Caki2 (cell line): ENCODE measurements around the gene NR2E3. TPM values are rescaled to one million over a fixed set of nuclear protein-coding genes. Genes with fewer than 3 reads are reported as not detected.

ENCODE experiments used
- DNase-seq: peaks from one replicate; pipeline ENCODE4 v3.0.0-alpha.2; 2015; ENCODE audit warnings: low read depth
- in situ Hi-C: cut with HindIII; loops from 2 replicates; pipeline ENCODE4 v1.10.0; 2016; ENCODE audit warnings: low sequenced_read_pairs, low pct_unique_long_range_greater_than_20kb, mixed read lengths
- total RNA-seq: library from RNA; depleted of rRNA; stranded (reverse); fragments of >200 nt; shearing (Covaris generic); gene quantifications from 2 replicates; pipeline ENCODE4 v1.2.3, GENCODE V29; 2014; ENCODE audit warnings: low replicate concordance

The NR2E3 gene
- total RNA-seq, 1 experiment from 2014 or later: not detected

DNA sequence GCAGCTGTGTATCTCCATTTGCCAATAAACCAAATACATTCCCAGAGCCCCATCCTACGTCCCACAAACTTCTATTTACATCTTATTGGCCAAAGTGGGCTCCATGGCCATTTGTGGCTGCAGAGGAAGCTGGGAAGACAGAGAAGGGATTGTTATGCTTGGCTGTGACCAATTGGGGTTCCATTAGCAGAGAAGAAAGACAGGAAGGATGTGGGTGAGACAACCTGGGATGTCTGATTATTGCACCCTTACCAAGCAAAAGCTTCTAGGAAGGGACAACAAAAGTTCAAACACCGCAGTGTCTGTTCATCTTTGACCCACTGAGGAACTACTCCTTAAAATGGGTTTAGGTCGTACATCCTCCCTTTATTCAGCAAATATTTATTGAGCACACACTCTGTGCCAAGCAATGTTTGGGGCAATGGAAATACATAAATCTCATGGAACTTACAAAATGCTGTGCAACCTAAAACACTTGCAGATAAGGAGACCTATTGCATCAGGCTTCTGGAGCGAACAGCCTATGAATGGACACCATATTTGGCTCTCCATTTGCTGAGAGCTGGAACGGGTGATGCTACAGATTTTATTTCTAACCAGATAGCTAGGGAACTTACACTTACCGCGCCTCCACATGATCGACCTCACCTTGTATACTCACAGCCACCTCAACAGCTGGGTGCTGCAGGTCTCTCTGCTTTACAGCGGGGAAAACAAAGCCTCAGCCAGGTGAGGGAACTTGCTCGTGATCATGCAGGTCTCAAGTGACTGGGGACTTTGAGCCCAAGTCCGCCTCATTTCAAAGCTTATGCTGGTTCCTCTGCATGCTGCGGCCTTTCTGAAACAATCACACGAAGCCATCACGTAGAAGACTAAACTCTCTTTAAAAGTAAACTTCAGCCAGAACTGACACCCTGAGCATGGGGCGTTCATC, 21.4 kb upstream of the NR2E3 start:
- no peak for DNase-seq
- in situ Hi-C loops: no loop called here

DNA sequence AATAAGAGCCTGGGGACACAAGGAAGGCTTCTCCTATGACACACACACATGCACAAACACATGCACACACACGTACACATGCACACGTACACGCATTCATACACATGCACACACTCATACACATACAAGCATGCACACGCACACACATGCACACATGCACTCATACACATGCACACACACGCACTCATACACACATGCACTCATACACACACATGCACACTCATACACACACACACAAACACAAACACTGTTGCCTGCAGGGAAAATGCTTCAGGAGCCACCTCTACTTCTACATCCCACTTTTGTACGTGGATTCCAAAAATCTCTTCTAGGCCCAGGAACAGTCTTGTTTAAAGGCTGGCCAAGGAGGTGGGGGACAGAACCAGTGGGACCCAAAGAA, 20.7 kb upstream of the NR2E3 start:
- no peak for DNase-seq
- in situ Hi-C loops: no loop called here

DNA sequence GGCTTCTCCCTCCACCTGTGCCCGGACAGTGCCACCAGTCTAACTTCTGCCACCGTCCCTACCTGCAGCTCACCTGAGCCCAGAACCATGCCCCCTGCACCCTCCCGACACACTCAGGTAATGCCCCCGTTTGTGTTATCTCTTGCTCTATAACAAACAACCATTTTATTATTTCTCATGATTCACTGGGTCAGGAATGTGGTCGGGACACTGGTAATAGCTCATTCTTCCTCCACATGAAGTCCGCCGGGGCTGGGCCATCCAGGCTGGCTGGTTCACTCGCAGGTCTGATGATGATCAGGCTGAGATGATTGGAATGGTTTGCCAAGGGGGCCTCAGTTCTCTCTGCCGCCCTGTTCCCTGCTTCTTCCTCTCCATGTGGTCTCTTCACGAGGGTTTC, 20.3 kb upstream of the NR2E3 start:
- DNase-seq: peak; percentile 70
- in situ Hi-C loops: no loop called here

DNA sequence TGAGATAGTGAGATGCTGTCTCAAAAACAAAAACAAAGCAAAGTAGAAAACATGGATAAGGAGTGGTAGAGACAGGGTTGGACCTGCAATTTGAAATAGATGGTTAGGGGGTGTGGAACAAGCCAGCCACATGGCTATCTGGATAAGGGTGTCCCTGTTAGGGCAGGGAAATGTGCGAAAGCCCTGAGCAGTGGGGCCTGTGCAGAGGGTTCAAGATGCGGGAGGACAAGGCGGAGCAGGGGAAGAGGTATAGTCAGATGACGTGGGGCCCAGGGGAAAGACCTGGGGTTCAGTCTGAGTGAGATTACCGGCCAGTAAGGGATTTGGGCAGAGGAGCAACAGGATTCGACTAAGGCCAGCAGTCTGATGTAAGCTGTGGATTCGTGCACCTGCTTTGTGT, 18.4 kb upstream of the NR2E3 start:
- no peak for DNase-seq
- in situ Hi-C loops: no loop called here

DNA sequence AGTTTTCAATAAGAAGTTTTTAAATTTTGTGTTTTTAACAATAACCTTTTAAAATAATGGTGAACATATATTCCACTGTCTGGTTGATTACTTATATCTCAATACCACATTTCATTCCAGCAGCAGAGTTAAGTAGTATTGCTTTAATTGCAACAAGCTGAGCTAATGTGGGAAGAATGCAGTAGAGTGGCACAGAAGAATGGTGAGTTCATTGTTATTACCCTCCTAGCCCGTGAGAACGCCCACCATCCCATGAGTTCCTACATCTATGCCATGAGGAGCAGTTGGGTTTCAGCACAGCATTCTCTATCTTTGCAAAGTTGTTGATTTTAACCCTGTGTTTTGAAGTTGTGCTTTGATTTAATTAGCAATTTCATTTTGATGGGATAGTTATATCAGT, 17.8 kb upstream of the NR2E3 start:
- in situ Hi-C loops: no loop called here
- peak; percentile 40 for DNase-seq

DNA sequence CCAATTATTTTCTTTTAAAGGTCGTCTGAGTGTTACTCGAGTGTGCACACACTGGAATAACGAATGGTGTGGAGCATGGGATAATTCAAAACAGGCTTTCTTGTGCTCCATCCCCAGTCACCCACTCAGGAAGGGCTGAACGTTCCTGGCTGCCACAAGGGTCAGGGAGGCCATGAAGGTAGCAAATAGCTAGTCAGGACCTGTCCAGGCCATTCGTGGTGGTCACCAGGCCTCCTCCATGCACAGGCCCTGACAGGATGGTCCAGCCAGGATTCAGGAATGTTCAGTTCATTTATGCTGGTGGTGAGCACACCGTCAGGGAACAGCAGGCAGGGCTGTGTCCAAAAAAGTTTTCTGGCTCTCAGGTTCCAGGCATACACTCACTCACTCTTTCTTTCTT, 11.7 kb upstream of the NR2E3 start:
- DNase-seq: no peak

DNA sequence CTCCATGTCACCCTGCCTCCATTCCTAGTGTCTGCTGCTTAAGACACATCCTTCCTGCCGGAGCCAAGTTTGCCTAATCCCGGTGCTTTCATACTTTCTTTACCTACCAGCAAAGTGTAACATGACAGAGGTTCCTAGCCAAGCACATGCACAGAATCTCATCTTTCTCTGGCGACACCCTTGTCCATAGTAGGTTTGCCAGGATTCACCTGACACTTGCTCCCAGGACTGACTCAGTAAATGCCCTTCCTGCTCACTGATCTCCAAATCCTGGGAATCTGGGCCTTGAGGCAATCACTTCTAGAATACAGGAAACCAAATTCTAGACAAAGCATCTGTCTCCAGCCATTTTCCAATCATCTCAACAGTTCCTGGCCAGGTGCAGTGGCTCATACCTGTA, 10.2 kb upstream of the NR2E3 start:
- DNase-seq: peak; percentile 74
- in situ Hi-C loops: no loop called here

More for the DNA sequence above, 11.7 kb upstream of the NR2E3 start:
- in situ Hi-C loops: no loop called here

DNA sequence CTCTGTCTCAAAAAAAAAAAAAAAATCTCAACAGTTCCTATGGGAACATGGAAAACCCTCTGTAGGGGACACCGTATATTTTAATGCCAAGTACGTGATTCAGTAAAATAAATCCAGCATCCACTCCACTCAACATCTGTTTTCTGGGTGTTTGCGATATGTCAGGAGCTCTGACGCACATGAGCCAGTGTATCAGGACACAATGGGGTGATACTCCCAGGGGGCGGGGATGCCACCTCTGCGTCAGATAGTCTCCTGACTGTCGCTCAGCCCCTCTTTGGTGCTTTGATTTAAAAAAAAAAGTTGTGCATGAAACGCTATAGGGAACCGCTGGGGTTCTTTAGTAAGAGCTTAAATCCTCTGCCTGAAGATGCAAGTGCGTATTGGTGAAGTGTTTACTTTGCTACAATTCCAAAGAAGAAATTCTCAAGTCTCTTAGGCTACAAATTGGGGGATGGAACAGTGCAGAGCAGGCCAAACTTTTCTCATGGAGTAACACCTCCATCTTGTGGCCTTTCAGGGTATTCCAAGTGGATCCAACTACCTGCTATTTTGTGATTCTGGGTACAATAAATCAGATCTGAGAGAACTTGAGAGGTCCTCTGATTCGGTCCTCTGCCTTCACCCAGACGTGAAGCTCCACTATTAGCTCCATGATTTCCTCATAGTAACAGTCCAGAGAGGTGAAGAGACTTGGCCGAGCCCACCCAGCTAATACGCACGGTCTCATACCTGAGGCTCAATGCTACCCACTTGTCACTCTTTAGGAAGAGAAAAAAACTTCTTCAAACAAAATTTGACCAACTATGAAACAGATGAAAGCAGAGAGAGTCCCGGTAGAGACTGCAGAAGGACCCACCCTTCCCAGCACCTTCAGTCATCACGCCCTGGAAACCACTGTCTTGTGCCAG, 9.3 kb upstream of the NR2E3 start:
- in situ Hi-C loops: no loop called here
- DNase-seq: peak; percentile 76

DNA sequence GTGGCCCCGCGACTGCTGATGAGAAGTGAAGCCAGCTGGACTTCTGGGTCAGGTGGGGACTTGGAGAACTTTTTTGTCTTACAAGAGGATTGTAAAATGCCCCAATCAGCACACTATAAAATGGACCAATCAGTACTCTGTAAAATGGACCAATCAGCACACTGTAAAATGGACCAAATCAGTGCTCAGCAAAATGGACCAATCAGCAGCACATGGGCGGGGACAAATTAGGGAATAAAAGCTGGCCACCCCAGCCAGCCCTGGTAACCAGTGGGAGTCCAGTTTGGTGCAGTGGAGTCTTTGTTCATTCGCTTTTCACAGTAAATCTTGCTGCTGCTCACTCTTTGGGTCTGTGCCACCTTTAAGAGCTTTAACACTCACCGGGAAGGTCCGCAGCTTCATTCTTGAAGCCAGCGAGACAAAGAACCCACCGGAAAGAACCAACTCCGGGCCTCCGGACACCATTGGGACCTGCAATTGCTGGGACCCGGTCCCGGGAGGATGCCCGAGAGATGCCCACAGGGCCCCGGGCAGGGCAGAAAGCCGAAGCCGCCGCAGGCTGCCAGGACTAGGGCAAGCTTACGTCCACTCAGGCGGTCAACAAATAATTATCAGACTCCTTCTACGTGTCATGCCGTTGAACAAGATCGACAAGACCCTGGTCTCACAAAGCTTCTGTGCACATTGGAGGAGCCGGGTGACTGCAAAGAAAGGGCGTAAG, 8.3 kb upstream of the NR2E3 start:
- in situ Hi-C loops: no loop called here
- DNase-seq: no peak

DNA sequence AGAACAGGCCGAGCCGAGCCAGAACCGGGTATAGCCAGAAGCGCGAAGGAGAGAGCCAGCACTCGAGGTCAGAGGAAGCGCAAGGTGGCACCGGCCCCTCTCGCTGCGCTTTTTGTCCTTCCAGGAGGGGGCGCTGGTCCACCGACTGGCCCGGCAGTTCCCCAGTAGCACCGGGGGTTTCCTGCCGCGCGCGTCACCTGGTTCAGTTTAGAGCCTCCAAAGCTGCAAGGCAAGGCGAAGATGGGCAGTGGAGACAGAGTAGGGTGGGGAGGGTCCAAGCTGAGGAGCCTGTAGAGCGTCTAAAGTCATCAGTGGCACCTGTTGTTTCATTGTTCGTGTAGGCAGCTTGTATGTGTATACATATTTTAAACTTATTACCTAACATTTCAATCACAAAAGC, 7.6 kb upstream of the NR2E3 start:
- in situ Hi-C loops: no loop called here
- no peak for DNase-seq

DNA sequence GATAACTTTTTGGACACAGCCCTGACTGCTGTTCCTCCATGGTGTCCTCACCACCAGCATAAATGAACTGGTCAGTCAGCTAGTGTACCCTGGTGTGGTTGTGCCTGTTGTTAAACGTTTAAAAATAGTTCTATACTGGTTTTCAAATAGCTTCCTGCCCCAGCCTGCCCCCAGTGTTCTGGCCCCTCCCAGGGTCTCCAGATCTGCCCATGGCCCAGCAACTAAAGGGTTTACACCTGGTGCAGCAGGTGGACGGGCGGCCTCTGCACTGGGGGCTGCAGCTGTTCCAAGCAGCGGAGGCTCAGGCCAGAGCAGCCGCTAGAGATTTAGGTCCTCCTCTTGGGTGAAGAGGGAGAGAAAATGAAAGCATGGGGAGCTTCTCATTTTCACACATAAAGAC, 6.1 kb upstream of the NR2E3 start:
- DNase-seq: no peak
- in situ Hi-C loops: no loop called here

DNA sequence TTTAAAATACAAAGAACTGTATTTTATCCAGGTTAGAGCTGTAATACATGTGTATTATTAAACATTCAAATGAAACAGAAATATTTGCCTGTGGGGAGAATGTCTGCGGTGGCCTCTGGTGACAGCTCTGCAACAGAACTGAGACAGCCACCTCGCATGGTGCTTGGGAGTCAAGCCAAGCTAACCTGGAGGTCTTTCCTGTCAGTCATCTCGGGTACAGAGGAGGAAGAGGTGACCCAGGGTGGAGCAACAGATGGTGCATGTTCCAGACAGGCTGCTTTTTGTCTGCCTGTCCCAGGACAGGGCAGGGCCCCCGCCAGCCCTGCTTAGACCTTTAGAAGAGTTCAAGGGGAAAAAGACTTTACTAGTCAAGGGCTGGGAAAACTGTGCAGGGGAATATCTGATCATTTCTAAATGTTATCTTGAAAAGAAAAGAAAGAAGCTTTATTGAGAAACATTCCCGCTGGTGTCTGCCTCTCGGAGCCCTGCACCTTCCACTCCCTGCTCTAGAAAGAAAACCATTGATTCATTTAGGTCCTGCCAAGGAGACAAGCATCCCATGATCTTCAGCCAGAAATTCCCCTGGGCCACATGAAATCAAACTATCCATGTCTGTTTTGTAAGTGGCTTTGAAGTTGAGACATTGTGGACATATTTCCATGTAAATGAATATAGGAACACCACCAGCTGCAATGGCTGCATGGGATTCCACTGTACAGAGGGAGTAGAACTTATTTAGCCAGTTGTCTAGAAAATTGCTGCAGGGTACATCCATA, 5.5 kb upstream of the NR2E3 start:
- in situ Hi-C loops: no loop called here
- DNase-seq: no peak

DNA sequence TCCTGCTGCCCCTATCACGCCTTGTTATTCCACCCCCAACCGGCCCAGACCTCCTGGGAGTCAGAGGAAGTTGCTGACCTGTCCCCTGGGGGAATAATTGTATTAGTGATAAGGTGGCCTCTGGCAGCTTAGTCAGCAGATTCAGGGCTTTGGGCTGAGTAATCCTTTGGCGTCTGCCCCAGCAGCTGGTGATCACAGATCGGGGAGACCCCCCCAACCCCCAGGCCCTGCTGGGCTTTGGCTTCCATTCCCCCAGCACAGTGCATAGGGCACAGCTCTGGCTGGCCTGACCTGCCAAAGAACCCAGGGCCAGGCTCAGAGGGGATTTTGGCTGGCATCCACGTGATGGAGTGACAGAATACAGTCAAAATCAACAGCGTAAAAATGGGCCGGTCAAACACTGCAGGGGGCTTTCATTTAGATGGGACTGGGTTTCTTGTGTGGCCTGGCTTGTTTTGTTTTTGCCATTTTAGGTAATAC, 3.9 kb upstream of the NR2E3 start:
- in situ Hi-C loops: no loop called here
- DNase-seq: peak; percentile 14

DNA sequence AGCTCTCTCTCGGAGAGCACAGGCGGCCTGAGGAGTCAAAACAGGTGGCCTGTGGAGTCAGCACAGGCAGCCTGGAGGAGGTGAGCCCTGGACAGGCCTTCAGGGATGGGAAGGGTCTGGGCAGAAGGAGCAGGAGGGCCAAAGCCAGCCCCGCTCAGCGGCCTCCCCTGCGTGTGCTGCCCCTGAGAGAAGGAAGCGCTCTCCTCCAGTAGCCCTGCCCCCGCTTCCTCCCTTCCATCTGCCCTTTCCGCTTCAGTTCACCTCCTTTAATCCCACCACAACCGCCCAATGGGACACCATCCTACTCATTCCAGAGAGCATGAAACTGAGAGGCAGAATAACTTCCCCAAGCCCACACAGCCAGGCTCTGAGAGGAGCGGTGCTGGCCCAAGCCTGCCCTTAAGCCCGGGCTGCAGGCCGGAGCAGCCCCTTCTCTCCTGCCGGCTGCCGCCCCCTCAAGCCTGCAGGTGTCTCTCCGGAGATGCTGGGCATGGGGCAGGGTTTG, 3.2 kb upstream of the NR2E3 start:
- in situ Hi-C loops: no loop called here
- no peak for DNase-seq

DNA sequence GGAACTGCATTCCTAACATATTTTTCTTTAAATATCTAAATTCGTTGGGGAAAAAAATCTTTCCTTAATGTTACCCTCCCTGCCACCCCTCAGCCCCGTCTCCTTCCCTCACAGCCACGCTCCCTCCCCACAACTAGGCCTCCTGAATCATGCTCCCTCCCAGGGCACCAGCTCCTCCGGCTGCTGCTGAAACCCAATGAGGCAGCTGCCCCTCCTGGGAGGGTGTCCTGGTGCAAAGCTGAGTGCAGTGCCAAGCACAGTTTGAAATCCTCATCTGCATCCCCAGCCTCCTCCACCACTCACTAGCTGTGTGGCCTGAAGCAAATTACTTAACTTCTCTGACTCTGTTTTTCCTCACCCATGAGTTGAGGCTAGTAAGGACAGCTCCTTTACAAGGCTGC, 2.7 kb upstream of the NR2E3 start:
- in situ Hi-C loops: no loop called here
- DNase-seq: no peak

DNA sequence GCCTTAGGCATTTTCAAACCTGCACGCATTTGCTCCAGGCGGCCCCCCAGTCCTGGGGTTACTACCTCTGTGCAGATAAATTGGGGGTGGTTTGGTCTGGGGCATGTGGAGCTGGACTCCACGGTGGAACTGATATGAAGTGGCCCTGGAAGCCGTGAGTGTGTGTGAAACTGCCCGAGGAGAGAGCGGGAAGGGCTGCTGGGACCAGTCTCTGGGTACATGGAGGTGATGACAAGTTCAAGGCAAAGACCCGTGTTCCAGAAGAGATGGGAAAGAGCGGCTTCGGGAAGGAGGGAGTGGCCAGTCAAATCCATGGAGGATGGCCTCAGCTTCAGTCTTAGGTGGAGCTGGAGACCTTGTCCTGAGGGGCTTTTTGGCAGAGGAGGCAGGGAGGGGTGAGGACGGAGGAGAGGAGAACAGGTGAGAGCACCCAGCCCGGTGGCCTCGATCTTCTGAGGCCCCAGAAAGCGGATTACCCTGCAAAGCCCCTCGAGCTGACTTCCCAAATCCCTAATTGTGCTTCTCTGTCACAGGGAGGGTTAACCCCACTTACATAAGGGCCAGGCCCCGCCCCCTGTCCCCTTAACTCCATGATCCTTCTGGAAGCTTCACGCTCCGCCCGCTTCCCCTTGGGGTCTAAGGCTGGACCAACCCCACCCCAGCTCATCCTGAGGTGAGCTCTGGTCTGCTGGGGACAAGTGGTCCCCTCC, 1.9 kb upstream of the NR2E3 start:
- in situ Hi-C loops: no loop called here

DNA sequence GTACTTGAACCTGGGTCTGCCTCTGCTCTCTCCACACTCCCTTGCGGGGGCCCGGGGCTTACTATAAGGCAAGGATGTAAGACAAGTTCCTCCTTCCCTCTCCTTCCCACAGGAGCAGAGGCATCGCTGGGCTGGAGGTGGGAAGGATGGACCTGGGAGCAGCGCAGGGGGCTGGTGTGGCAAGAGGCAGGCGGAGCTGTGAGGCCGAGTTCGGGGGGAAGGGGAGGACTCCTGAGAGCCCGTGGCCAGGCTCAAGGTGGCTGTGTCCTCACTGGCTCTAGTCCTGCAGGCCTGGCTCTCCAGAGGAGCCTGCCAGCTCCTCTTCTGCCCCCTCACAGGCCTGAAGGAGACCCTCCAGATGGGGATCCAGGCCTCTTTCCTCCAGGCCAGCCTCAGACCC, 1.0 kb upstream of the NR2E3 start:
- DNase-seq: no peak
- in situ Hi-C loops: no loop called here

More for the DNA sequence above, 1.9 kb upstream of the NR2E3 start:
- DNase-seq: no peak
